Naive thymus-derived CD8-positive, alpha-beta T cell (primary cell): ENCODE data around the gene MRGPRF. TPM values are rescaled to one million over a fixed set of nuclear protein-coding genes. Genes with fewer than 3 reads are reported as not detected.
A peak's percentile ranks its signal among the peaks of the same experiment; 100 is the strongest.

Experiments
- ATAC-seq, 2 donors: fragments of 150-1000 bp; cut with Tn5 transposase in 1 of 2; sonication (Bioruptor Pico), chemical (Tn5 transposase) in 1 of 2; 1 replicate in 1 of 2; 2 replicates in 1 of 2; pipeline ENCODE4 v1.10.0; 2021; ENCODE audit warnings: mild to moderate bottlenecking in 2 of 2, moderate library complexity in 2 of 2
- POLR2A ChIA-PET: fragments of 350-600 bp; sonication (Branson Sonifier 250); formaldehyde crosslinking; loops from one replicate; lab custom pipeline; 2021; ENCODE audit warnings: antibody characterized with exemption; lab: Charles Lee
- DNase-seq, 10 donors: peaks; one replicate each; pipeline versions ENCODE4 v3.0.0 to v3.0.0-alpha.2; 2020 to 2022
- H3K27ac Mint-ChIP-seq, 10 donors: one replicate each; pipeline ENCODE4 v1.8.0; 2020 to 2022; ENCODE audit warnings: mild to moderate bottlenecking in 10 of 10, mixed read lengths in 10 of 10, moderate library complexity in 4 of 10, inconsistent platforms in 1 of 10
- H3K27me3 Mint-ChIP-seq, 5 donors: one replicate each; pipeline ENCODE4 v1.8.0; 2021 to 2022; ENCODE audit warnings: mixed read lengths in 5 of 5
- H3K36me3 Mint-ChIP-seq, 3 donors: one replicate each; pipeline ENCODE4 v1.8.0; 2020 to 2022; ENCODE audit warnings: mixed read lengths in 3 of 3, mild to moderate bottlenecking in 2 of 3, inconsistent platforms in 1 of 3
- H3K4me1 Mint-ChIP-seq, 4 donors: one replicate each; pipeline ENCODE4 v1.8.0; 2021 to 2022; ENCODE audit warnings: mixed read lengths in 4 of 4
- H3K4me3 Mint-ChIP-seq, 10 donors: one replicate each; pipeline ENCODE4 v1.8.0; 2020 to 2022; ENCODE audit warnings: mild to moderate bottlenecking in 10 of 10, mixed read lengths in 10 of 10, moderate library complexity in 6 of 10, inconsistent platforms in 1 of 10
- H3K9me3 Mint-ChIP-seq, 9 donors: one replicate each; pipeline ENCODE4 v1.8.0; 2020 to 2022; ENCODE audit warnings: mixed read lengths in 9 of 9, mild to moderate bottlenecking in 3 of 9, inconsistent platforms in 1 of 9, moderate library complexity in 1 of 9
- polyA plus RNA-seq, 3 donors: library from polyadenylated mRNA; unstranded; fragments of 300-500 nt; fragmentation: Illumina TruSeq; gene quantifications; one replicate each; pipeline ENCODE4 v1.2.3, GENCODE V29; 2021
- total RNA-seq, 8 experiments: library from RNA in 2 of 8; stranded (reverse) in 2 of 8; gene quantifications; one replicate each; pipeline ENCODE4 v1.2.3 and lab custom pipeline; 2021 to 2026

Gene MRGPRF
- total and polyA plus RNA-seq, 5 experiments from 2014 or later, result not detected

DNA sequence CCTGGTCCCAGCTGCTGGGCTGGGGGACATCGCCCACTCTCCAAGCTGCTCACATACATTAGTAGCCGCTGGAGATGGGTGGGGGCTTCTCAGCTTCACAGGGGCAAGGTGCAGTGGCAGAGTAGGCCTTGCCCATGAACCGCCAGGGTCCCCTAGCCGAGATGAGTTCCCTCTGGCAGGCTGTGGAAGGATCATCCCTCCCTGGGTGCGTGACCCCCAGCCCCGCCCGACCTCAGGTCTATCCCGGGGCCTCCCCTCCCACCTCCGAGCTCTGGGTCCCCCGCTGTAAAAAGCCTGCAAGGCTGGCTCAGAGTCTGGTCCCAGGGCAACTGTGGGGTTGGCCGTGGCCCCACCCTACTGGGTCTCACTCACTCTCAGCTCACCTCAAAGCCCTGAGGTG lies 20.4 kb upstream of the MRGPRF start:
- Mint-ChIP-seq H3K9me3 (no peaks in the 10 kb centered on the region), H3K4me1 (peaks cover 0 to 1% (median 0%) of the 10 kb centered on the region in 4 donors), H3K4me3 (no peak overlapping the region), H3K27ac (no peak overlapping the region), H3K36me3 (no peaks in the 10 kb centered on the region), H3K27me3 (peaks cover 1 to 16% (median 7%) of the 10 kb centered on the region in 5 donors)
- ATAC-seq (no peak), DNase-seq (no peak)
- POLR2A ChIA-PET, result no interaction called here

GRCh38 chr11:69032833-69033232 lies 19.8 kb upstream of the MRGPRF start:
- POLR2A ChIA-PET, result no interaction called here
- no peaks in the 10 kb centered on the region for H3K9me3 Mint-ChIP-seq
- DNase-seq (no peak), ATAC-seq (no peak)
- peaks cover 1 to 16% (median 7%) of the 10 kb centered on the region in 5 donors for H3K27me3 Mint-ChIP-seq
- no peak overlapping the region for H3K4me3 Mint-ChIP-seq
- no peak overlapping the region for H3K27ac Mint-ChIP-seq
- no peaks in the 10 kb centered on the region for H3K36me3 Mint-ChIP-seq
- H3K4me1 Mint-ChIP-seq, result peaks cover 0 to 1% (median 0%) of the 10 kb centered on the region in 4 donors

DNA sequence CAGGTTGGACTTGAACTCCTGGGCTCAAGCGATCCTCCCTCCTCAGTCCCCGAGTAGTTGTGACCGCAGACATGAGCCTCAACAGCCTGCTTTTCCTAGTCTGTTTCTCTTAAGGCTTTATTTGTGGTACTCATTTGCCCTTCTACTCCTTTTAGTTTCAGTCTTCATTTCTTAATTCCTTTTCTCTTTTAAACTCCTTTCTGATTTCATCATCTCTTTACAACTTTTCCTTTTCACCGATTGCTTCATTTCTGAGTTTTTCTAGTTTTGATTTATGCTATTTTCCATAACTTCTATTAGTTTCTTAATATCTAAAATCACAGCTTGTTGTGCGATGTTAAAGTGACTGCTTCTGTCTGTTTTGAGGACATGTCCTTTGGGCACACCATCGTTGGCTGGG lies 17.3 kb upstream of the MRGPRF start:
- DNase-seq (no peak), ATAC-seq (no peak)
- peaks cover 0 to 7% (median 7%) of the 10 kb centered on the region in 5 donors for H3K27me3 Mint-ChIP-seq
- peak overlapping the region in 1 of 10 donors; percentile 1 for H3K27ac Mint-ChIP-seq
- POLR2A ChIA-PET, result no interaction called here
- H3K4me1 Mint-ChIP-seq, result peaks cover 0 to 3% (median 0%) of the 10 kb centered on the region in 4 donors
- no peak overlapping the region for H3K4me3 Mint-ChIP-seq
- no peaks in the 10 kb centered on the region for H3K9me3 Mint-ChIP-seq
- H3K36me3 Mint-ChIP-seq, result no peaks in the 10 kb centered on the region

DNA sequence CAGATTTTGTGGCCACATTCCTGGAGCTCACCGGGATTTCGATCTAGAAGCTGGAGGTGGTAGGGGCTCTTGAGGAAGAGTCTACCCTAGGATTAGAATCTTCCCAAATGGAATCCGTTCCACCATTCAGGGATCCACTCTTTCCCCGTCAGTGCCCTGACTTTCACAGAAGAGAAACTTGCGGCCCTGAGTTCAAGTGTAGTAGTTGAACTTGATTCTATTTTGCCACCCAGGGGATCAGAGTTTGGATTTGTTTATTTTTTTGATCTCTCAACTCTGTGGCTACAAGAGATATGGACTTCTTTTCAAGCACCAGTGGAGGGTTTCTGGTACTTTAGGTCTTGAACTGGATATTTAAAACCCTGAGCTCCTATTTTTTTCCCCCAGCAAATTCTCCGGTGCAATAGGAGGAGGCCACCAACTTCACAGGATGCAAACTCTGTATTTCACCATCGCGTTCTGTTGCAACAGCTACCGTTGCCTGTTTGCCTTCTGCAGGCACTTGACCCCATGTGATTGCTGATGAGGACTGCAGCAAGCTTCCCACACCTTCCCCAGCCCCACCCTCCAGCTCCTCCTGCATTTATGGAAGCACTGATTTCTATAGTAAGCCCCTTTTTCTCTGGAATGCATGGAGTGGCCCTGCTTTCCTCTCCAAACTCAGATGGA lies 14.8 kb upstream of the MRGPRF start:
- no peak for ATAC-seq
- POLR2A ChIA-PET, result no interaction called here
- Mint-ChIP-seq H3K36me3 (no peaks in the 10 kb centered on the region), H3K27me3 (peaks cover 0 to 4% (median 0%) of the 10 kb centered on the region in 5 donors), H3K4me1 (peaks cover 0 to 3% (median 0%) of the 10 kb centered on the region in 4 donors), H3K9me3 (no peaks in the 10 kb centered on the region), H3K4me3 (no peak overlapping the region), H3K27ac (no peak overlapping the region)
- DNase-seq, result no peak

DNA sequence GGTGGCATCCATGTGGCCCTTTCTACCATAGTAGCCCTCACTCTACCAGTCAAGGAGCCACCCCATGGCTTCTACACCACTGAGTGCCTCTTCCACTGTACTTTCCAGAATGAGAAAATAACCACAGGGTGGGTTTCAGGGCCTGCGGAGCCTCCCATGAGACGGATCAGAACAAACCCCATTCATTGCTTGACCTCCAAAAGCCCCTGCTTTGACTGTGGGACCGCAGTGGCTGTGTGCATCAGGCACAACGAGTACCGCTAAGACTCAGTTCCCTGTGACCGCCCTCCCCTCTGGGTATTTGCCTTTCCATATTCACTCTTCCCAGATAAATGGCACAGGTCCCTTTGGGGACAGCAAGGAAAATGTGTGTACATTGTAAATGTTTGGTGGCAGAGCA lies 11.5 kb upstream of the MRGPRF start:
- DNase-seq (no peak), ATAC-seq (no peak)
- H3K36me3 Mint-ChIP-seq, result no peaks in the 10 kb centered on the region
- H3K4me3 Mint-ChIP-seq, result no peak overlapping the region
- H3K27ac Mint-ChIP-seq, result no peak overlapping the region
- peaks cover 0 to 3% (median 0%) of the 10 kb centered on the region in 5 donors for H3K27me3 Mint-ChIP-seq
- POLR2A ChIA-PET, result interaction anchor here (0.7 kb wide), 1 partner anchor 71 kb away, joined by 4 read pairs; no protein-coding TSS in a partner anchor
- H3K4me1 Mint-ChIP-seq, result peaks cover 0 to 2% (median 0%) of the 10 kb centered on the region in 4 donors
- H3K9me3 Mint-ChIP-seq, result no peaks in the 10 kb centered on the region

GRCh38 chr11:69022260-69022659 lies 9.2 kb upstream of the MRGPRF start:
- Mint-ChIP-seq H3K4me1 (no peaks in the 10 kb centered on the region), H3K4me3 (no peak overlapping the region), H3K27ac (no peak overlapping the region), H3K27me3 (peaks cover 0 to 3% (median 0%) of the 10 kb centered on the region in 5 donors), H3K9me3 (no peaks in the 10 kb centered on the region), H3K36me3 (no peaks in the 10 kb centered on the region)
- POLR2A ChIA-PET, result no interaction called here
- no peak for ATAC-seq
- DNase-seq, result no peak

- ATAC-seq (no peak), DNase-seq (no peak)
- POLR2A ChIA-PET, result no interaction called here
- no peaks in the 10 kb centered on the region for H3K36me3 Mint-ChIP-seq
- peak overlapping the region in 1 of 10 donors; percentile 32 for H3K27ac Mint-ChIP-seq
- no peaks in the 10 kb centered on the region for H3K9me3 Mint-ChIP-seq
- peaks cover 0 to 9% (median 1%) of the 10 kb centered on the region in 5 donors for H3K27me3 Mint-ChIP-seq
- no peak overlapping the region for H3K4me3 Mint-ChIP-seq
- no peaks in the 10 kb centered on the region for H3K4me1 Mint-ChIP-seq
Observed at GRCh38 chr11:69018924-69019323, 5.9 kb upstream of the MRGPRF start.

DNA sequence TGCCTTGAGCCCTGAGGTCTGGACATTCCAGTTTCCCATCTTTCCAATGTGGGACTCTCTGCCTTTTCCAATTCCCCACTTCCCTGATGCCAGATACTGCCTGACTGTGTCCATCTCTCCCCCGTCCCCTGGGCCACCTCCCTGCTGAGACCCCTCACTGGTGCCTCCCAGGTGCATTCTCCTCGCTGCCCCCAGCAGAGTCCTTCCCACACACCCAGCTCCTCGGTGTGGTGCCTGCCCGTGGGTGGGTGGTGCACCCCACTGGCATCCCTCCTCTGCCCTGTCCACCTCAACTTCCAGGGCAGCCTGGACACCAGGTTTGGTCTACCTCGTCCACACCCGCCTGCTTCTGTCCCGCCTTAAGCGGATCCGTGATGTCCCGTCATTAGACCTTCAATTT lies 4.9 kb upstream of the MRGPRF start:
- H3K9me3 Mint-ChIP-seq, result no peaks in the 10 kb centered on the region
- H3K36me3 Mint-ChIP-seq, result no peaks in the 10 kb centered on the region
- no peak overlapping the region for H3K27ac Mint-ChIP-seq
- ATAC-seq (no peak), DNase-seq (no peak)
- no peak overlapping the region for H3K4me3 Mint-ChIP-seq
- peaks cover 0 to 15% (median 1%) of the 10 kb centered on the region in 5 donors for H3K27me3 Mint-ChIP-seq
- H3K4me1 Mint-ChIP-seq, result no peaks in the 10 kb centered on the region
- POLR2A ChIA-PET, result no interaction called here

DNA sequence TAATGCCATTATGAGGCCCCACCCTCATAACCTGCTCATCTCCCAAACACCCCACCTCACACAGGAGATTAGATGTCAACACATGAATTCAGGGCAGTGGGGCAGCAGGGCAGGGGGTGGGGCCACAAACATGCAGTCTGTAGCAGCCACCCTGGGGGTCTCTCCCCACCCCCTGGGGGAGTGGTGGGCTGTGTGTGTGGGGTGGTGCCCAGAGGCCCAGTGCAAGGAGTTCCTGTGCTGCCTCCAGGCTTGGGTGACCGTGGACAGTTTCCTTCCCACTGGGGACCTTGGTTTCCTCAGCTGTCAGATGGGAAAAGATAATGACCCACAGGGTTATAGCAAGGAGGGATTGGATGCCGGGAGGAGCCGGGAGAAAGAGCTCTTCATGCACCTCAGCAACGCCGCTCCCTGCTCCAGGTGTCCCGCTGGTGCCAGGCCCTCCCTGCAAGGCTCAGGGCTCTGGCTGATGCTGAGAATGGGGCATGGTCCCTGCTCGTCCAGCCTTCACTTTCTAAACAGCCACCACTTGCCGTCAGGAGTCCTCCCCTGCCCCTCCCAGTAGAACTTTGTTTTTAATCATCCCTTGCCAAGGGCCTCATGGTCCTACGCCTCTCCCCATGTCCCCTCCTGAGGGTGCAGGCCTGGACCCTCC lies 2.0 kb upstream of the MRGPRF start:
- Mint-ChIP-seq H3K4me3 (no peak overlapping the region), H3K27ac (no peak overlapping the region), H3K27me3 (peaks cover 10 to 38% (median 13%) of the 10 kb centered on the region in 5 donors), H3K36me3 (no peaks in the 10 kb centered on the region), H3K9me3 (no peaks in the 10 kb centered on the region), H3K4me1 (peaks cover 4 to 9% (median 8%) of the 10 kb centered on the region in 4 donors)
- ATAC-seq (no peak), DNase-seq (no peak)
- POLR2A ChIA-PET, result no interaction called here

- no peak overlapping the region for H3K27ac Mint-ChIP-seq
- POLR2A ChIA-PET, result no interaction called here
- DNase-seq, result no peak
- ATAC-seq, result no peak
- H3K27me3 Mint-ChIP-seq, result peaks cover 10 to 44% (median 13%) of the 10 kb centered on the region in 5 donors
- peaks cover 4 to 9% (median 8%) of the 10 kb centered on the region in 4 donors for H3K4me1 Mint-ChIP-seq
- H3K9me3 Mint-ChIP-seq, result no peaks in the 10 kb centered on the region
- H3K36me3 Mint-ChIP-seq, result no peaks in the 10 kb centered on the region
- H3K4me3 Mint-ChIP-seq, result no peak overlapping the region
Observed at GRCh38 chr11:69014084-69014851, 1.2 kb upstream of the MRGPRF start.

- ATAC-seq, result no peak
- peaks cover 10 to 48% (median 17%) of the 10 kb centered on the region in 5 donors for H3K27me3 Mint-ChIP-seq
Observed at GRCh38 chr11:69012092-69013008, 696 bp downstream of the MRGPRF start.

GRCh38 chr11:69011624-69012091 lies 1.4 kb downstream of the MRGPRF start:
- Mint-ChIP-seq H3K27me3 (peaks cover 10 to 48% (median 17%) of the 10 kb centered on the region in 5 donors), H3K4me3 (peak overlapping the region in 4 of 10 donors; percentile 41 to 59 (median 48)), H3K4me1 (peaks cover 4 to 9% (median 8%) of the 10 kb centered on the region in 4 donors), H3K27ac (no peak overlapping the region), H3K9me3 (no peaks in the 10 kb centered on the region), H3K36me3 (no peaks in the 10 kb centered on the region)
- peak in 1 of 10 donors; percentile 57 for DNase-seq
- ATAC-seq, result no peak
- POLR2A ChIA-PET, result interaction anchor here (1.2 kb wide), 1 partner anchor 55 kb away, joined by 3 read pairs; no protein-coding TSS in a partner anchor

More at GRCh38 chr11:69012092-69013008, 696 bp downstream of the MRGPRF start:
- Mint-ChIP-seq H3K4me1 (peaks cover 4 to 9% (median 8%) of the 10 kb centered on the region in 4 donors), H3K4me3 (peak overlapping the region in 2 of 10 donors; percentile 41 to 55), H3K36me3 (no peaks in the 10 kb centered on the region), H3K27ac (no peak overlapping the region), H3K9me3 (no peaks in the 10 kb centered on the region)
- POLR2A ChIA-PET, result interaction anchor here (1.2 kb wide), 1 partner anchor 54 kb away, joined by 3 read pairs; no protein-coding TSS in a partner anchor
- peak in 1 of 10 donors; percentile 14 for DNase-seq
